Osteocyte (in vitro differentiated cells): Measurements from ENCODE around the gene NSMF. TPM values are rescaled to one million over a fixed set of nuclear protein-coding genes. Genes with fewer than 3 reads are reported as not detected.
A peak's percentile ranks its signal among the peaks of the same experiment; 100 is the strongest.

ENCODE experiments used
- DNase-seq: peaks from one replicate; pipeline ENCODE4 v3.0.0; 2021; ENCODE audit warnings: mixed read lengths; ENCODE audit not compliant: unreplicated experiment; ENCODE audit errors: extremely low spot score
- H3K27ac Mint-ChIP-seq: one replicate; pipeline ENCODE4 v1.8.0; 2021; ENCODE audit warnings: mild to moderate bottlenecking, mixed read lengths; ENCODE audit not compliant: unreplicated experiment
- H3K27me3 Mint-ChIP-seq: one replicate; pipeline ENCODE4 v1.8.0; 2021; ENCODE audit warnings: mixed read lengths; ENCODE audit not compliant: unreplicated experiment
- H3K36me3 Mint-ChIP-seq: one replicate; pipeline ENCODE4 v1.8.0; 2021; ENCODE audit warnings: mixed read lengths; ENCODE audit not compliant: unreplicated experiment
- H3K4me1 Mint-ChIP-seq: one replicate; pipeline ENCODE4 v1.8.0; 2021; ENCODE audit warnings: mixed read lengths; ENCODE audit not compliant: unreplicated experiment
- H3K4me3 Mint-ChIP-seq: one replicate; pipeline ENCODE4 v1.8.0; 2021; ENCODE audit warnings: mild to moderate bottlenecking, moderate library complexity, mixed read lengths; ENCODE audit not compliant: unreplicated experiment
- H3K9me3 Mint-ChIP-seq: one replicate; pipeline ENCODE4 v1.8.0; 2021; ENCODE audit warnings: mixed read lengths; ENCODE audit not compliant: unreplicated experiment
- CTCF ChIP-seq: fragments of 200-600 bp; sonication (generic); IDR thresholded peaks from 2 replicates; pipeline ENCODE4 v1.5.0; 2021; ENCODE audit warnings: antibody characterized with exemption, mild to moderate bottlenecking, moderate library complexity
- total RNA-seq: library from RNA; stranded (reverse); gene quantifications from 2 replicates; pipeline ENCODE4 v1.2.1, GENCODE V29; 2021

The NSMF gene
- total RNA-seq, 1 donor from 2014 or later = 103 TPM

GRCh38 chr9:137417161-137418021, 41.7 kb downstream of the NSMF start:
- no peak for DNase-seq
- Mint-ChIP-seq H3K9me3 (no peaks in the 10 kb centered on the region), H3K27ac (no peak overlapping the region), H3K4me3 (no peak overlapping the region), H3K4me1 (peaks cover 32% of the 10 kb centered on the region), H3K27me3 (no peaks in the 10 kb centered on the region), H3K36me3 (peaks cover 2% of the 10 kb centered on the region)
- no peak for TF ChIP-seq CTCF

GRCh38 chr9:137416563-137417151, 42.5 kb downstream of the NSMF start:
- Mint-ChIP-seq H3K27ac (no peak overlapping the region), H3K4me3 (no peak overlapping the region), H3K9me3 (no peaks in the 10 kb centered on the region), H3K36me3 (peaks cover 2% of the 10 kb centered on the region), H3K27me3 (no peaks in the 10 kb centered on the region), H3K4me1 (peaks cover 30% of the 10 kb centered on the region)
- no peak for DNase-seq
- TF ChIP-seq CTCF = no peak

GRCh38 chr9:137416006-137416562, 43.0 kb downstream of the NSMF start:
- no peaks in the 10 kb centered on the region for H3K27me3 Mint-ChIP-seq
- TF ChIP-seq CTCF = no peak
- H3K4me1 Mint-ChIP-seq = peaks cover 28% of the 10 kb centered on the region
- no peak overlapping the region for H3K4me3 Mint-ChIP-seq
- peaks cover 2% of the 10 kb centered on the region for H3K36me3 Mint-ChIP-seq
- H3K9me3 Mint-ChIP-seq = no peaks in the 10 kb centered on the region
- no peak for DNase-seq
- no peak overlapping the region for H3K27ac Mint-ChIP-seq

DNA sequence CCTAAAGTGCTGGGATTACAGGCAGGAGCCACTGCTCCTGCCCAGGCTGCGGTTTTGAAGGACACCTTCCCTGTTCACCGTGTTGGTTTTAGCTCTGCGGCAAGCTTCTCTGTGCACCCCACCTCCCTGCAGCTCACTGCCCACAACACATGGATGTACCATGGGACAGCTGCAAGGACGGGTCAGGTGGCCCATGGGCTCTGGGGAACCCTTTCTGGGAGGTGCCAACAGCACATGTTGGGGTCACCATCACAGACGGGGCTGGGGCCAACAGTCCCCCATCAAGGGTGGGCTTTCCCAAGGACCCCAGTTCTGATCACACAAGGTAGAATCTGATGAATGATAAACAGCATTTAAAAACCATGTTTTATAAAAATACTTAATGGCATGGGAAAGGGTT, 43.7 kb downstream of the NSMF start:
- H3K4me1 Mint-ChIP-seq = peaks cover 29% of the 10 kb centered on the region
- peaks cover 2% of the 10 kb centered on the region for H3K36me3 Mint-ChIP-seq
- no peak for DNase-seq
- H3K27me3 Mint-ChIP-seq = no peaks in the 10 kb centered on the region
- H3K27ac Mint-ChIP-seq = no peak overlapping the region
- H3K9me3 Mint-ChIP-seq = no peaks in the 10 kb centered on the region
- no peak for TF ChIP-seq CTCF
- no peak overlapping the region for H3K4me3 Mint-ChIP-seq

GRCh38 chr9:137412431-137412830, 46.7 kb downstream of the NSMF start:
- no peak for DNase-seq
- no peaks in the 10 kb centered on the region for H3K36me3 Mint-ChIP-seq
- peaks cover 31% of the 10 kb centered on the region for H3K4me1 Mint-ChIP-seq
- H3K27me3 Mint-ChIP-seq = no peaks in the 10 kb centered on the region
- H3K4me3 Mint-ChIP-seq = no peak overlapping the region
- H3K9me3 Mint-ChIP-seq = no peaks in the 10 kb centered on the region
- peak overlapping the region; percentile 38 for H3K27ac Mint-ChIP-seq
- TF ChIP-seq CTCF = no peak
